ENCODE measurements around the gene BAK1.

Gene BAK1

GRCh38 chr6:33579828-33580714, at the start of gene BAK1:
Gene BAK1, minus strand, starts transcription at chr6:33580276. Its CDS starts 2,672 bp downstream, at chr6:33577604.
- peak within 1 kb of the TSS; percentile 82 for H3K4me3 ChIP-seq (ENCODE audit: low read depth, low read length)

- no peak overlapping the region for H3K4me3 ChIP-seq (ENCODE audit: low read depth, low read length)
Observed at GRCh38 chr6:33628401-33628964, 48.4 kb upstream of the BAK1 start.

GRCh38 chr6:33627876-33628275, 47.8 kb upstream of the BAK1 start:
- no peak overlapping the region for H3K4me3 ChIP-seq (ENCODE audit: low read depth, low read length)

DNA sequence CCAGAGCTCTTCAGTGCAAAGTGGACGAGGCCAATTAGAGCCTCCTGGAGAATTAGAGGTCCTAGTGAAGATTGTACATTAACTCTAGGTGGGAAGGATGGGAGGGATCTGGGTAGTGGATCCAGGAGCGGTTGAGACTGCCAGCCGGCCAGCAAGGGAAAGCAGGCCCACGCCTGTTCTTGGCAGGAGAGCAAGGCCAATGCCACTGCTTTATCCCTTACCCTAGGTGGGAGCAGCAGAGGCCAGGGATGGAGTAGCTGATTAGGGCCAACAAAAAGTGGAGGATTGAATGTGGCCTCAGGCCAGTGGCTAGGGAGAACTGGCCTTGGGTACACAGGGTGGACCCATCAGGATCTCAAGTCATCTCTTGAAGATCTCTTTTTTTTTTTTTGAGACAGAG, 44.8 kb upstream of the BAK1 start:
- no peak overlapping the region for H3K4me3 ChIP-seq (ENCODE audit: low read depth, low read length)

DNA sequence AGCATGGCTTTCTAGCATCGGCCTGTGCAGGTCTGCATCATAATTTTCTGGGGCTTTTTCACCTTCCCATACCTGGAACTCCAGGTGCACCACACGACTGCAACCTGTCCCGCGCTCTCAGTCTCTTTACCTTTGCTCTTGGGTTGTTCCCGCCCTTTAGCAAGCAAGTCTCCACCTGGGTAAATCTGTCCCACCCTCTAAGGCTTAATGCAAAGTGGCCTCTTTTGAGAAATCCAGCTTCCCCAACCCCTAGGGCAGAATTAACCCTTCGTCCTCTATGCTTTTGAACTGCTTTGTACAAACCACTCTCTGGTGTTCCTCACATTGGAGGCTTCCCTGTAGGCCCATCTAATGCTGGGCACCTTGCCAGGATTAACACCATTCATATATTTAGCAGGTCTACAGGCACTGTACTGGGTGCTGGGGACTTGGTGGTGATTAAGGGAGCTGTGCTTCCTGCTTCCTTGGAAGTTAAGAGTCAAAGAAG, 43.9 kb upstream of the BAK1 start:
- H3K4me3 ChIP-seq (ENCODE audit: low read depth, low read length): no peak overlapping the region

DNA sequence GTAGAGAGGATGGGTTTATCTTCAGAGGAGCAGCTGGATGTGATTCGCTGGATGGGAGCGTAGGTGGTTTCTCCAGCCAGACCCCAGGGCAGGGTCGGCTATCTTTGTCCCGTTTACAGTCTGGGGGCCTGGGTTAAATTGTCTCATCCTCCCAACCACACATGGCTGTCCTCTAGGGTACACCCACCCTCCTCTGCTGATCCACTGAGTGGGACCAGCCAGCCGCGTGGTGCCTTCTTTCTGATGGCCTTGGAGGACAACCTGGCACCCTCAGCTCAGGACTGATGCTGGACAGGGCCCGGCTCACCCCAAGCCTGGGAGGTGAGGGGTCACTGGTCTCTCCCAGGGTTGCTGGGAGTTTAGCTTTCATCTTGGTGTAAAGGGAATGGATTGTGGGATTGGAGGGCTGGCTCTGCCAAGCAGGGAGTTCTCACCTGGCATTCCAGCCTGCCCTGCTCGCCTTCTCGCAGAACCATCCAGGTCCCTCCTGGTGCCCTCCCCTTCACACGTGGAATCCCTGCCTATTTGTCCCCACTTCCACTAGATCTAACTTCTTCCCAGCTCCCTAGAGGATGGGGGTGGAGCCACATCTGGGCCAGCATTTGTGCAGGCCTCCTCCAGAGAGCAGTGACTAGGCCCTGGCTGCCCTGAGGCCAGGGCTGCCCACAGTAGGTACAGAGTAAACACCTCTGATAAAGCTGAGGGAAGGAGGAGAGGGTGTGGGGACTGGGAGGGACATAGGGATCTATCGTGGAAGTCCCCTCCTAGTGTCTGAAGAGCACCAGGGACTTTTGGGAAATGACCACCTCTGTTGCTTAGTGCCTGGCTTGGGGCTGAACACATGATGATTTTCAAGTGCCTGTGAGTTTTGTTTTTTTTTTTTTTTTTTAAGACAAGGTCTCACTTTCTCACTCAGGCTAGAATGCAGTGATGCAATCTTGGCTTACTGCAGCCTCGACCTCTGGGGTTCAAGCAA, 42.7 kb upstream of the BAK1 start:
- H3K4me3 ChIP-seq (ENCODE audit: low read depth, low read length): peak overlapping the region; percentile 10

- H3K4me3 ChIP-seq (ENCODE audit: low read depth, low read length): peak overlapping the region; percentile 62
Observed at GRCh38 chr6:33621711-33622388, 41.8 kb upstream of the BAK1 start.

GRCh38 chr6:33620856-33621710, 41.0 kb upstream of the BAK1 start, which contains the start of gene ITPR3:
Gene ITPR3, plus strand, starts transcription at chr6:33621322. Its CDS starts 281 bp downstream, at chr6:33621603.
- H3K4me3 ChIP-seq (ENCODE audit: low read depth, low read length): peak within 1 kb of the TSS; percentile 62

GRCh38 chr6:33620158-33620855, 40.2 kb upstream of the BAK1 start:
- H3K4me3 ChIP-seq (ENCODE audit: low read depth, low read length): peak overlapping the region; percentile 46

DNA sequence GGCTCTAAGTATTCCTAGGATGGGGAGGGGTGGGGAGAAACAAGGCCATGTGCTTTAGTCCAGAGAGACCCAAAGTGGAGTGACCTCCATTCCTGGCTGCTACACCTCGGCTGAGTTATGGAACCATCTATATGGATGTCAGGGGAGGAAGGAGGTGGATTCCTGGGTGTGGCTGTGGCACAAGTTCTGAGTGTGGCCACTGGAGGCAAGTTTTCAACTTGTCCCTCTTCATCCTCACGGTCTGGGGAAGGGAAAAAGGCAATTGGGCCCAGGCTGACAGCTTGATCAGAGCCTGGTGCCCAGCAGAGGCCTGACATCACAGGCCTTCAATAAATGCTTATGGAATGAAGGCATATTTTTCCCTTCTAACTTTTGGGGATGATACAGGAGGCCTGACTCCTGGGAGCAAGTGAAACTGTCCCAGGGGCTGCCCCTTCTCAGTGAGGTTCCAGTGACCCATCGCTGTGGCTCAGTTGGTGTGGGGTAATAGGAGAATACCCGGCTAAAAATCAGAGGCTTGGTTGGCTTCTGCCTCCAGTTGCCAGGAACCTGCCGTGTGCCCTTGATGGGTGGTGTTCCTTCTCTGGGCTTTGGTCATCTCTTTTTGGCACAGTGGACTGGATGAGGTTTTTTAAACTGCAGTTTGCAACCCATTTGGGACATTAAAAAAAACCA, 39.2 kb upstream of the BAK1 start:
- H3K4me3 ChIP-seq (ENCODE audit: low read depth, low read length): no peak overlapping the region

DNA sequence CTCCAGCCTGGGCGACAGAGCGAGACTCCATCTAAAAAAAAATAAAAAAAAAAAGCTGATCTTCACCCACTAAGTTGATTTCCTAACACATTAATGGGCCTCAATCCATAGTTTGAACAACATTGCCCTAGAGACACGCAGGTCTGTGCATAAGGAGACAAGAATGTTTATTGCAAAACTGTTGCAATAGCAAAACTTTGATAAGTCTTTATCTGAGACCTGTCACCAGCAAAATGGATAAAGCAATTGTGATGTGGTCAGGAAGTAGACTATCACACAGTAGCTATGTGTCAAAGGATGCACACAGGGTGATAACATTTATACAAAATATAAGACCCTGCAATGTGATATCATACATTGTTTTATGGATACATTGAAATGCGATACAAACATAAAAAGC, 36.8 kb upstream of the BAK1 start:
- H3K4me3 ChIP-seq (ENCODE audit: low read depth, low read length): no peak overlapping the region

DNA sequence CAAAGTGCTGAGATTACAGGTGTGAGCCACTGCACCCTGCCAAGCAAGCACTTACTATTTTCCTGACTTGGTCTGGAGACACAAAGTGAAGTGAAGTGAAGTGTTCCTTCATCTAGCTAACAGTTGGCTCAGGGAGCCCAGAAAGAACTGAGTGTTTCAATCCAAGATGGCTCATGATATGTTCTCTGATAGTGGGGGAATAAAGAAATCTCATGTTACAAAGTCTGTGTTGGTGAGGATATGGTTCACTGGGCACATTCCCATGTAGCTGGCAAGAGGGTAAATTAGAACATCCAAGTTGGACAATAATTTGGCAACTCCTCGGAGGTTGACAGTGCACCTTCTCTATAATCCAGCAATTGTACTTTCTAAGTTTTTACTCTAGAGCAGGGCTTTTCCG, 36.0 kb upstream of the BAK1 start:
- H3K4me3 ChIP-seq (ENCODE audit: low read depth, low read length): no peak overlapping the region

- H3K4me3 ChIP-seq (ENCODE audit: low read depth, low read length): no peak overlapping the region
Observed at GRCh38 chr6:33613795-33614168, 33.7 kb upstream of the BAK1 start.

GRCh38 chr6:33613146-33613794, 33.2 kb upstream of the BAK1 start:
- H3K4me3 ChIP-seq (ENCODE audit: low read depth, low read length): no peak overlapping the region

- H3K4me3 ChIP-seq (ENCODE audit: low read depth, low read length): no peak overlapping the region
Observed at GRCh38 chr6:33610779-33611732, 31.0 kb upstream of the BAK1 start.

GRCh38 chr6:33610067-33610466, 30.0 kb upstream of the BAK1 start:
- no peak overlapping the region for H3K4me3 ChIP-seq (ENCODE audit: low read depth, low read length)

DNA sequence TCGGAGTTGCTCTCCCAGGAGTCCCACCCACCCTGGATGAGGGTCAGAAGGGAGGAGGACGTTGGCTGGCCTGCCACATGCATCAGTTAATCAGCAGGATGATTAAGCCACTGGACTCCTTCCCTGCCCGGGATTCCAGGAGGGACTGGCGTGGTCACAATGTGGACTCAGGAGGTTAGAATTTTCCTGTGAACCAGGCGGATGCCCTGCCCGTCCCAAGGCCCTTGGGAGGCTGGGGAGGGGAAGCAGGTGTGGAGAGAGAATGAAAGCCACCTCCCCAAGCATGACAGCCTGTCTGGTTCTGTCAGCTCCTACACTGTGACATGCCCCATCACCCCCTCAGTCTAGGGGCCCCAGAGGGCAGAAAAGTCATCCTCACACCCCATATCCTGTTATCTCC, 29.5 kb upstream of the BAK1 start:
- H3K4me3 ChIP-seq (ENCODE audit: low read depth, low read length): no peak overlapping the region
